HepG2 (cell line): ENCODE data around the gene NOTCH4. TPM values are rescaled to one million over a fixed set of nuclear protein-coding genes. Genes with fewer than 3 reads are reported as not detected.
"Not testable (repeated sequence)": the region's sequence is repeated elsewhere in the genome, so short reads cannot be mapped to it uniquely, and the experiment has no call there.

Experiments
- ATAC-seq: fragments of 200-7000 bp; cut with Tn5 transposase; 3 replicates; pipeline ENCODE4 v1.9.1; 2020; ENCODE audit warnings: mild to moderate bottlenecking, moderate library complexity
- BruUV-seq: library from RNA; stranded (reverse); fragments of 400-500 nt; replicated peaks from 2 replicates; lab custom pipeline; 2021; lab: Mats Ljungman, UMichigan
- CTCF ChIA-PET: fragments of 300-600 bp; formaldehyde crosslinking; extraction: SDS; loops from one replicate; lab custom pipeline; 2021; ENCODE audit warnings: low total read pairs, inconsistent platforms, low intra/inter-chr PET ratio; lab: Yijun Ruan, JAX
- POLR2A ChIA-PET: fragments of 350-600 bp; sonication (Branson Sonifier 250); formaldehyde crosslinking; loops from one replicate; lab custom pipeline; 2020; ENCODE audit warnings: antibody characterized with exemption, inconsistent platforms; lab: Yijun Ruan, JAX
- DNase-seq: peaks from one replicate; pipeline ENCODE4 v3.0.0-alpha.2; 2015; ENCODE audit warnings: low spot score
- FAIRE-seq: peaks from 3 replicates; lab custom pipeline; 2011; peaks lifted over from hg19 to GRCh38; lab: Jason Lieb, UNC
- H2AFZ ChIP-seq: one replicate; pipeline ENCODE4 v1.6.1; 2011; ENCODE audit warnings: low read length, inconsistent platforms
- H3K27ac ChIP-seq: fragments of 300-600 bp; 3 replicates; pipeline ENCODE4 v1.8.0; 2011; ENCODE audit warnings: mixed run types, mild to moderate bottlenecking, mixed read lengths, low read length, inconsistent platforms; ENCODE audit not compliant: insufficient read depth; ENCODE audit errors: extremely low read length
- H3K27me3 ChIP-seq, 2 experiments: fragments of 200-600 bp in 1 of 2; 2 replicates in 1 of 2; 3 replicates in 1 of 2; pipeline versions ENCODE4 v1.6.0 to v1.8.0; 2011; ENCODE audit warnings: low read length in 2 of 2, mild to moderate bottlenecking in 2 of 2, moderate library complexity in 2 of 2, inconsistent platforms in 1 of 2; ENCODE audit not compliant: insufficient read depth in 2 of 2, control insufficient read depth in 1 of 2
- H3K36me3 ChIP-seq, 2 experiments: fragments of 200-600 bp in 1 of 2; replicated peaks in 1 of 2; 2 replicates in 1 of 2; 3 replicates in 1 of 2; pipeline versions ENCODE4 v1.5.1 to v1.8.0; 2011; ENCODE audit warnings: low read length in 2 of 2, inconsistent platforms in 1 of 2; ENCODE audit not compliant: insufficient read depth in 2 of 2, control insufficient read depth in 1 of 2
- H3K4me1 ChIP-seq: 2 replicates; pipeline ENCODE4 v1.5.1; 2012; ENCODE audit warnings: low read length, inconsistent platforms; ENCODE audit not compliant: insufficient read depth
- H3K4me2 ChIP-seq: 2 replicates; pipeline ENCODE4 v1.6.0; 2011; ENCODE audit warnings: low read depth, low read length, inconsistent platforms
- H3K4me3 ChIP-seq, 3 experiments: fragments of 200-600 bp in 1 of 3; sonication (generic), shearing (Covaris generic) in 1 of 3; replicated peaks in 1 of 3; 2 replicates each; pipeline ENCODE4 v1.5.1; 2011 to 2016; ENCODE audit warnings: low read length in 3 of 3, inconsistent platforms in 2 of 3, low read depth in 2 of 3, mild to moderate bottlenecking in 2 of 3, control low read depth in 1 of 3, mixed read lengths in 1 of 3; ENCODE audit not compliant: insufficient read depth in 1 of 3
- H3K79me2 ChIP-seq: one replicate; pipeline ENCODE4 v1.6.1; 2011; ENCODE audit warnings: low read length, inconsistent platforms; ENCODE audit not compliant: insufficient read depth
- H3K9ac ChIP-seq: 2 replicates; pipeline ENCODE4 v1.6.0; 2011; ENCODE audit warnings: mild to moderate bottlenecking, low read depth, low read length, inconsistent platforms; ENCODE audit not compliant: insufficient read depth
- H3K9me3 ChIP-seq: 2 replicates; pipeline ENCODE4 v1.5.1; 2012; ENCODE audit warnings: mild to moderate bottlenecking, low read length
- H4K20me1 ChIP-seq: 2 replicates; pipeline ENCODE4 v1.6.0; 2011; ENCODE audit warnings: inconsistent platforms, mild to moderate bottlenecking, low read length, moderate library complexity; ENCODE audit not compliant: insufficient read depth
- BCL6 ChIP-seq: IDR thresholded peaks from 2 replicates; pipeline ENCODE4 v1.6.1; 2016; ENCODE audit warnings: missing genetic modification reagents, missing compliant biosample characterization
- HNRNPK ChIP-seq: fragments of 200-400 bp; formaldehyde crosslinking; IDR thresholded peaks from 2 replicates; pipeline ENCODE4 v1.6.1; 2018; ENCODE audit warnings: low read length, low read depth, moderate library complexity, mild to moderate bottlenecking; ENCODE audit not compliant: poor library complexity, severe bottlenecking
- POLR2G ChIP-seq: fragments of 200-400 bp; formaldehyde crosslinking; IDR thresholded peaks from 2 replicates; pipeline ENCODE4 v1.6.1; 2018; ENCODE audit warnings: mild to moderate bottlenecking, low read depth, low read length, moderate library complexity
- ZNF260 ChIP-seq: sonication (generic); formaldehyde crosslinking; IDR thresholded peaks from 2 replicates; pipeline ENCODE4 v1.4.0; 2020; ENCODE audit warnings: missing genetic modification reagents, low read depth, mild to moderate bottlenecking, borderline replicate concordance
- WGBS: methylation state at CpG from one replicate; pipeline ENCODE4 v1.1.6; 2017; ENCODE audit warnings: low lambda C conversion rate; 5-methylcytosine and 5-hydroxymethylcytosine counted together
- in situ Hi-C: cut with HindIII; loops from 2 replicates; pipeline ENCODE4 v1.10.0; 2017; ENCODE audit warnings: low pct_unique_long_range_greater_than_20kb; ENCODE audit not compliant: extremely low pct_ligation_motif_present
- intact Hi-C: fragments of 100-400 bp; cut with micrococcal nuclease; formaldehyde crosslinking; loops from one replicate; pipeline ENCODE4 v1.10.0; 2022; ENCODE audit not compliant: unreplicated experiment
- polyA plus RNA-seq, 8 experiments: library from polyadenylated mRNA; depleted of rRNA in 3 of 8; stranded (reverse) in 7 of 8; unstranded in 1 of 8; fragments of >200 nt; fragmentation: Illumina TruSeq in 4 of 8; extraction: Trizol in 4 of 8; gene quantifications; 2 replicates each; pipeline versions ENCODE4 v1.2.1 to v1.2.3, GENCODE V29; 2011 to 2016; ENCODE audit warnings: low read depth in 4 of 8, missing spikeins in 1 of 8, mixed read lengths in 1 of 8; ENCODE audit not compliant: insufficient read depth in 1 of 8
- total RNA-seq, 5 experiments: library from RNA; depleted of rRNA; stranded (reverse); fragments of >200 nt; fragmentation: Illumina TruSeq; extraction: Trizol; gene quantifications; 2 replicates each; pipeline ENCODE4 v1.2.3, GENCODE V29; 2016; ENCODE audit warnings: low read depth in 1 of 5

NOTCH4 gene
- total and polyA plus RNA-seq, 2 of the 13 experiments (the other 11 are each of a cell fraction or from before 2014, with no cell fraction given) = 0.51 to 0.83 TPM

DNA sequence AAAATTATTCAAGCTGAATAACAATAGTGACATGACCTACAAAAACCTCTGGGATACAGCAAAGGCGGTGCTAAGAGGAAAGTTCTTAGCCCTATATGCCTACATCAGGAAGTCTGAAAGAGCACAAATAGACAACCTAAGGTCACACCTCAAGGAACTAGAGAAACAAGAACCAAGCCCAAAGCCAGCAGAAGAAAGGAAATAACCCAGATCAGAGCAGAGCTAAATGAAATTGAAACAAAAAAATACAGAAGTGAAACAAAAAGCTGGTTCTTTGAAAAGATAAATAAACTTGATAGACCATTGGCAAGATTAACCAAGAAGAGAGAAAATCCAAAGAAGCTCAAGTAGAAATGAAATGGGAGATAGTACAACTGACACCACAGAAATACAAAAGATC is 47.6 kb upstream of the NOTCH4 start:
- no peaks in the 10 kb centered on the region for H3K27me3 ChIP-seq
- WGBS = 29% methylated on average over 1 of the region's 1 CpG
- no peaks in the 10 kb centered on the region for H4K20me1 ChIP-seq
- H3K4me3 ChIP-seq = no peak overlapping the region
- H3K27ac ChIP-seq = no peak overlapping the region
- DNase-seq (no peak), ATAC-seq (no peak), FAIRE-seq (no peak)
- intact Hi-C loops (no loop called here), in situ Hi-C loops (no loop called here)
- H2AFZ ChIP-seq = no peak overlapping the region
- H3K4me1 ChIP-seq = no peaks in the 10 kb centered on the region
- H3K79me2 ChIP-seq = no peaks in the 10 kb centered on the region
- POLR2A ChIA-PET = no interaction called here
- no peaks in the 10 kb centered on the region for H3K9me3 ChIP-seq
- H3K36me3 ChIP-seq = no peaks in the 10 kb centered on the region
- TF ChIP-seq ZNF260 (CRISPR knock-in tag) (no peak), BCL6 (no peak), POLR2G (no peak), HNRNPK (no peak)
- no peak overlapping the region for H3K9ac ChIP-seq
- CTCF ChIA-PET = no interaction called here
- no peak overlapping the region for H3K4me2 ChIP-seq
- BruUV-seq = no TSS peak

DNA sequence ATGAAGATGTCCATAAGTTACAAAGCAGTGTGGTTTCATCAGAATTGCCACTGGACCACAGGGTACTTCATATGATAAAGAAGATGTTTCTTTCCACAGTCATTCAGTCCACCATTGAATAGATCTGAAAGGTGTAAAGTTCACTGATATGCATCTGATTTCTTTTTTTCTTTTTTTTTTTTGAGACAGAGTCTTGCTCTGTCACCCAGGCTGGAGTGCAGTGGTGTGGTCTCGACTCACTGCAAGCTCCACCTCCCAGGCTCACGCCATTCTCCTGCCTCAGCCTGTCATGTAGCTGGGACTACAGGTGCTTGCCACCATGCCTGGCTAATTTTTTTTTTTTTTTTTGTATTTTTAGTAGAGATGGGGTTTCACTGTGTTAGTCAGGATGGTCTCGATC is 44.6 kb upstream of the NOTCH4 start:
- 7% methylated on average over 3 of the region's 3 CpGs for WGBS
- ATAC-seq, in situ Hi-C loops, H3K9me3 ChIP-seq, H3K9ac ChIP-seq, BruUV-seq, H3K27ac ChIP-seq, CTCF ChIA-PET, H2AFZ ChIP-seq, H3K4me2 ChIP-seq, FAIRE-seq, intact Hi-C loops, POLR2A ChIA-PET, H3K4me3 ChIP-seq, H4K20me1 ChIP-seq, H3K79me2 ChIP-seq, H3K4me1 ChIP-seq, H3K36me3 ChIP-seq, DNase-seq, H3K27me3 ChIP-seq: not testable (repeated sequence)
